Omental fat pad (tissue), 4 donors: ENCODE measurements around the gene HMHB1. TPM values are rescaled to one million over a fixed set of nuclear protein-coding genes. Genes with fewer than 3 reads are reported as not detected.

Experiments used
- ATAC-seq: fragments of 150-250 bp; one replicate; pipeline ENCODE4 v1.9.1; 2016; ENCODE audit warnings: mild to moderate bottlenecking, moderate library complexity; ENCODE audit not compliant: low FRiP score
- DNase-seq: peaks from one replicate; pipeline ENCODE4 v3.0.0-alpha.2; 2019; ENCODE audit warnings: low spot score
- total RNA-seq, 4 donors: library from RNA; depleted of rRNA; stranded (reverse); fragments of >200 nt; gene quantifications; one replicate each; pipeline ENCODE4 v1.1.0, GENCODE V29; 2016
- TF ChIP-seq, protein P1 (sequence below), 3 donors: fragments of 450-650 bp; IDR thresholded peaks; one replicate each; pipeline ENCODE4 v1.5.1; 2016 to 2017; ENCODE audit warnings: antibody characterized with exemption in 3 of 3, mild to moderate bottlenecking in 3 of 3, moderate library complexity in 2 of 3

HMHB1 gene
- total RNA-seq, 4 donors from 2014 or later, result not detected

DNA sequence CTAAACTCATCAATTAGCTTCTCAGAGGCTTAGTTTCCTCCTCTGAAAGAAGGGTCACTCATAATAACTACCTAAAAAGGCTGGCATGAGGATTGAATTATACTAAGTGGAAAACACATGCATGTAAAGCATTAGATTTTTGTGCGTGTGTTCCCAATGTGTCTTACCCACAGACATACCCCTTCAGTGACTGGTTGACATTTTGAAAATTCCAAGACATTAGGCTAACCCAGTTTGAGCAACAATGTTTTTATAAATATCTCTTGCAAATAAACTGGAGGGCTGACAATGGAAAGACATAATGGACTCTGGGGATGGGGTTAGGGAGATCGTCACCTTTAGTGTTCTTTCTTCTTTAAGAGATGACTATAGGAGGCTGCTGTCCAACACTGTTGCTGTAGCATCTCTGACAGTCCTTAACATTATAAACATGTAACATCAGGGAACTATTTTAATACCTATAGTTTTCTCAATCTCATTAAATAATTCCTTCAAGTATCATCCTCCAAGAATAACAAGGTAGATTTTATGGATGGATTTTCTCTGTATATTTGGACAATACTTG, 24.3 kb downstream of the HMHB1 start:
- TF ChIP-seq, protein P1, sequence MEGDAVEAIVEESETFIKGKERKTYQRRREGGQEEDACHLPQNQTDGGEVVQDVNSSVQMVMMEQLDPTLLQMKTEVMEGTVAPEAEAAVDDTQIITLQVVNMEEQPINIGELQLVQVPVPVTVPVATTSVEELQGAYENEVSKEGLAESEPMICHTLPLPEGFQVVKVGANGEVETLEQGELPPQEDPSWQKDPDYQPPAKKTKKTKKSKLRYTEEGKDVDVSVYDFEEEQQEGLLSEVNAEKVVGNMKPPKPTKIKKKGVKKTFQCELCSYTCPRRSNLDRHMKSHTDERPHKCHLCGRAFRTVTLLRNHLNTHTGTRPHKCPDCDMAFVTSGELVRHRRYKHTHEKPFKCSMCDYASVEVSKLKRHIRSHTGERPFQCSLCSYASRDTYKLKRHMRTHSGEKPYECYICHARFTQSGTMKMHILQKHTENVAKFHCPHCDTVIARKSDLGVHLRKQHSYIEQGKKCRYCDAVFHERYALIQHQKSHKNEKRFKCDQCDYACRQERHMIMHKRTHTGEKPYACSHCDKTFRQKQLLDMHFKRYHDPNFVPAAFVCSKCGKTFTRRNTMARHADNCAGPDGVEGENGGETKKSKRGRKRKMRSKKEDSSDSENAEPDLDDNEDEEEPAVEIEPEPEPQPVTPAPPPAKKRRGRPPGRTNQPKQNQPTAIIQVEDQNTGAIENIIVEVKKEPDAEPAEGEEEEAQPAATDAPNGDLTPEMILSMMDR (IDR thresholded peaks at IDR 0.05), result no peak
- no peak for ATAC-seq
- DNase-seq, result no peak

DNA sequence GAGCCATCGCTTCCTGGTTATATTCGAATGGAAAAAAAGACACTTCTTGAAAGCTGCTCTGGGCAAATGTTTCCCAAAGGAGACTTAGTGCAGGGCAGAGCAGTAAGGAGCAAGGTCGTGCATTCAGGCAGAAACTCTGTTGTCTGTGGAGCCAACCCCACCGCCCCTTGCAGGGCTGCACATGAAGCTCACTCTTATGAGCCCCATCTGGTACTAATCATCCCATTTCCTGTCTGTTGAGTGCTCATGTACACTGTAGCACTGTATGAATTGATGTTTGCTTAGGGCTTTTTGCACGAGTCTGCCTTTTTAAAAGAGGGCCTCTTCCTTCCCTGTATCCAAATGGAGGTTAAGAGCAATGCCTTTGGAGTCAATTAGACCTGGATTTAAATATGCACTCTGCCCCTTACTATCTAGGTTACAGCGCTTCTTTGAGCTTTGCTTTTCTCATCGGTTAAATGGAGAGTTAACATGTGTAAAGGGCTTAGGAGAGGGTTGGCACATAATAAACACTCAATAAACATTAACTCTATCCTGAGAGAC, 25.4 kb downstream of the HMHB1 start:
- DNase-seq (no peak), ATAC-seq (no peak)
- TF ChIP-seq, protein P1 (IDR thresholded peaks at IDR 0.05), result no peak

DNA sequence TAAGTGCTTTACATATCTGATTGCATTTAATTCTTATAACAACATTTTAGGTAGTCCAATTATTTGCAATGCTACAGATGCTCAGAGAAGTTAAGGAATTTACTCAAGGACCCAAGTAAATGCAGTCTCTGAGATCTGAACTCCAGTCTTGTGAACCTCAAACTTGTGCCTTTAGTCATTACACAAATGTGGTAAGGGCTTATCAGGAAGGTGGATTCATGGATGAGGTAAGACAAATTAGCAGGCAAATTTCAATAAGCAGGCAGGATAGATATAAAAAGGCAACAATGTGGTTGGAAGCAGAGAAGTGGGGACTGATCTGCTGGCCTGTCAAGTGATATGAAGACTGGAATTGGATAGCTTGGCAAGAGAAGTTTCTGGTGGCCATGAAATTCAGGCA, 29.5 kb downstream of the HMHB1 start:
- DNase-seq (no peak), ATAC-seq (no peak)
- TF ChIP-seq, protein P1 (IDR thresholded peaks at IDR 0.05), result no peak

DNA sequence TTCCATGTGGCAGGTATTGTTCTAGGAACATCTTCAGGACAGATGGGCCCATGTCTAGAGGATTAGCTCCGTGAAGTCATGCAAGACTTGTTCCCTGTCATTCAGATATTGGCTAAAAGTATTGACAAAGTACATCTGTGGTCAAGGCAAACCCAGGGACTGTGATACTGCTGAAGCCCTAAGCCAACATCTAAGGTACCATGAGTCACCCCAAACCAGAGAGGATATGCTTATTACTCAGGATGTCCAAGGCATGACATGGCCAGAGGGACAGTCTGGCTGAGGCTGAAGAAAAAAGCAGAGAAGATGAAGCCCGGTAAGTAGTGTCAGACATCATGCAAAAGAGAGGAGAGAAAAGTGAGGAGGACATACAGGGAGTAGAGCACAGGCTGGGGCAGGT, 31.0 kb downstream of the HMHB1 start:
- TF ChIP-seq, protein P1 (IDR thresholded peaks at IDR 0.05), result no peak
- no peak for ATAC-seq
- no peak for DNase-seq

DNA sequence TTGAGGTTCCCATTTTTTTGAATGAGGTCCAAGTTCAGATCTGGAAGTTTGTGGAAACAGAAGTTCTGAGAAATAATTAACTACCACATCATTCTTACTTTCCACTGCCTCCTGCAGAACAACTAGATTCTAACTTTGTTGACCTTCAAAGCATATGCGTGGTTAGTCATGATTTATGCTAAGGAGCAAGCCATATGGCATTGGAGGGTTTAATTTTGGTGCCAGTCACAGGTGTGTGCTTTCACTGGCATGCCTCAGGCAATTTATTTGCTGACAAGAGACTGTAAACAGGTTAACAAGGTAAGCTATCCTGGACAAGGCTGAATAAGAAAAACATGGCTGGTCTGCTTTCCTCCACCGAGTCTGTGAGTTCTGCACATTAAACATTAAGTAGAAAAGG, 31.5 kb downstream of the HMHB1 start:
- TF ChIP-seq, protein P1 (IDR thresholded peaks at IDR 0.05), result no peak
- no peak for ATAC-seq
- no peak for DNase-seq

DNA sequence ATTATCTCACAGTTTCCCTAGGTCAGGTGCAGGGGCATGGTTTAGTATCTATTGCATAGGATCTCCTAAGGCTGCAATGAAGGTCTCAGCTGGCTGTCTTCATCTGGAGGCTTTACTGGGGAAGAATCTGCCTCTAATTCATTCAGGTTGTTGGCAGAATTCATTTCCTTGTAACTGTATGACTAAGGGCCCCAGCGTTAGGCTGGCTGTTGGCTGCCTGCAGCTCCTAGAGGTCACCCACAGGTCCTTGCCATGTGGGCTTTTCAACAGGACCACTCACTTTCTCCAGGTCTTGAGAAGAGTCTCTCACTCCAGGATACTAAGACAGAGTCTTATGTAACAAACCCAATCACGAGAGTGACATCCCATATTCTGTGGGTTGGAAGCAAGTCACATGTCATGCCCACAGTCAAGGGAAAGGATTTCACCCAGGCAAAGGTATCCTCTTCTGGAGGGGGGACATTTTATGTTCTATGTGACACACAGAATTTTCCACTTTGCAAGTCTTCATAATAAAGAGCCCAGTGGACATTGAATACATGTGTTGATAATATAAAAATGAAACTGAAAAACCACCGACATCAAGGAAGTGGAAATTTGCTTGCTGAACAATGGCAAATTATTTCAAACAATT, 38.2 kb downstream of the HMHB1 start:
- DNase-seq (no peak), ATAC-seq (no peak)
- TF ChIP-seq, protein P1 (IDR thresholded peaks at IDR 0.05), result no peak

DNA sequence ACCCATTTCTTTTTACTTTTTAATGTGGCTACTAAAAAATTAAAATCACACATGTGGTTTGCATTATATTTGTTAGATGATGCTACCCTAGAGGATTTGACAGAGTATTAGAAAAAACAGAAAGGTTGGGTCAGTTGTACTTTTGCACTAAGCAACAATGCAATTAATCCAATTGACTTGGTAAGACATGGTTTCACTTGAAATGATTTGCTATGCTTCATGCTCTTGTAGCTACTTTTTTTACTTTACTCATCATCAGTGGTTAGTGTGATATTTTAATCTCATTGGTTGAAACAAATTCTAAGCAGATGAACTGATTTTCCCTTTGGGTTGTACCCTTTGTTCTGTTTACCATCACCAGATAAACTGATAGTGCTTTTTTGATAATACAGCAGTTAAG, 39.4 kb downstream of the HMHB1 start:
- no peak for DNase-seq

More for the DNA sequence above, 39.4 kb downstream of the HMHB1 start:
- no peak for ATAC-seq
- TF ChIP-seq, protein P1 (IDR thresholded peaks at IDR 0.05), result no peak
